Measurements from ENCODE around the gene CEL.

The CEL gene

DNA sequence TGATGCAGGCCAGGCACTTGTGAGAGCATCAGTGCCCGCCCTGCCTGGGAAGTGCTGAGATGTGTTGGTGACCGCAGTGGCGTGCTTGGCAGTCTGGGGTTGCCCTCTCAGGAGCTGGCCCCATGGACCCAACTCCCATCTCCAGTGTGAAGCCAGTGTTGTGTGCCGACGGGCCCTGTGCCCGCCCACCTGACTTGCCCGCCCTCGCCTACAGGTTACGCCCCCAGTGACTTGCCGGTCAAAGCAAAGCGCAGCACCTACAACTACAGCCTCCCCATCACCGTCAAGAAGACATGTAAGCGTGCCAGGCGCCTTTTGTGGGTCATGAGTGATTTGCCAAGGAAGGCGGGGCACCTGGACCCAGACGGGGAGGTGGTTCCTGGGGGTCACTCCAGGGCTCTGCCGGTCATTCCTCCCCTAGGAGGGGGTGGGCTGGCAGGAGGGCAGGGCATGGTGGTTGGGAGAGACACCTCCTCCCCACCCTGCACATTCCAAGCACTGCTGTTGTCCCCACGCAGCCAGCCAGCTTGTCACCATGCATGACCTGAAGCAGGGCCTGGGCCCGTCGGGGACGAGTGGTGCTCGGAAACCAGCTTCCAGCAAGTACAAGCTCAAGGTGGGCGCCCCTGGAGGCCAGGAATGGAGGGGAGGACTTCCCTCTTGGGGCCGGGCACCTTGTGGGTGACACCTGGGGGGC lies 7.4 kb upstream of the CEL start:
- TF ChIP-seq, protein P1, sequence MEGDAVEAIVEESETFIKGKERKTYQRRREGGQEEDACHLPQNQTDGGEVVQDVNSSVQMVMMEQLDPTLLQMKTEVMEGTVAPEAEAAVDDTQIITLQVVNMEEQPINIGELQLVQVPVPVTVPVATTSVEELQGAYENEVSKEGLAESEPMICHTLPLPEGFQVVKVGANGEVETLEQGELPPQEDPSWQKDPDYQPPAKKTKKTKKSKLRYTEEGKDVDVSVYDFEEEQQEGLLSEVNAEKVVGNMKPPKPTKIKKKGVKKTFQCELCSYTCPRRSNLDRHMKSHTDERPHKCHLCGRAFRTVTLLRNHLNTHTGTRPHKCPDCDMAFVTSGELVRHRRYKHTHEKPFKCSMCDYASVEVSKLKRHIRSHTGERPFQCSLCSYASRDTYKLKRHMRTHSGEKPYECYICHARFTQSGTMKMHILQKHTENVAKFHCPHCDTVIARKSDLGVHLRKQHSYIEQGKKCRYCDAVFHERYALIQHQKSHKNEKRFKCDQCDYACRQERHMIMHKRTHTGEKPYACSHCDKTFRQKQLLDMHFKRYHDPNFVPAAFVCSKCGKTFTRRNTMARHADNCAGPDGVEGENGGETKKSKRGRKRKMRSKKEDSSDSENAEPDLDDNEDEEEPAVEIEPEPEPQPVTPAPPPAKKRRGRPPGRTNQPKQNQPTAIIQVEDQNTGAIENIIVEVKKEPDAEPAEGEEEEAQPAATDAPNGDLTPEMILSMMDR (IDR thresholded peaks at IDR 0.05; ENCODE audit: extremely low read depth, missing control alignments), result no peak
- DNase-seq (ENCODE audit: low spot score), result no peak

GRCh38 chr9:133054966-133055365 lies 6.8 kb upstream of the CEL start:
- TF ChIP-seq, protein P1 (IDR thresholded peaks at IDR 0.05; ENCODE audit: extremely low read depth, missing control alignments), result no peak
- DNase-seq (ENCODE audit: low spot score), result no peak

DNA sequence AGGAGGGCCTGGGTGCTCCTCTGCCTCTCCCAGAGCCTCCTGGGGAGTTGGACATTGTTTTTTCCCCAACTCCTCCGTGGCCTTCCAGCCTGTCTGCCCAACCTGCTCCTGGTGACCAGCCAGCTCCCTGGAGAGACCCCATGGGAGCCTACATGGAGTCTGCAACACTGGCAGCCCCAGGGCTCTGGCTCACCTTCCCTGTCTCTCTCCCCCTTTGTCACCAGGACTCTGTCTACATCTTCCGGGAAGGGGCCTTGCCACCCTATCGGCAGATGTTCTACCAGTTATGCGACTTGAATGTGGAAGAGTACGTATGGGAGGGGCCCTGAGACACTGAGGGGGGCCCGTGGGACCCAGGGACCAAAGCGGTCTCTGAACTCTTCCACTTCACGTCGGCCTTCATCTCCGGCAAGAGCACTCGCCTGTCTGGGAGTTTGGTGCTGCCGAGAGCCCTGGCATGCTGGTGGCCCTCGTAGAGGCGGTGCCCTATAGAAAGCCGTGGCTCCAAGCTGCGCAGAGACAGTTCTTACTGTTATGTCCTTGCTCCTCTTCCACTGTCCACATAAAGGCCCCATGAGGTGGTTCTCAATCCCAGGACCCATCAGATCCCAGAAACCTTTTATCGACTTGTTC lies 5.9 kb upstream of the CEL start:
- TF ChIP-seq, protein P1 (IDR thresholded peaks at IDR 0.05; ENCODE audit: extremely low read depth, missing control alignments), result no peak
- no peak for DNase-seq (ENCODE audit: low spot score)

DNA sequence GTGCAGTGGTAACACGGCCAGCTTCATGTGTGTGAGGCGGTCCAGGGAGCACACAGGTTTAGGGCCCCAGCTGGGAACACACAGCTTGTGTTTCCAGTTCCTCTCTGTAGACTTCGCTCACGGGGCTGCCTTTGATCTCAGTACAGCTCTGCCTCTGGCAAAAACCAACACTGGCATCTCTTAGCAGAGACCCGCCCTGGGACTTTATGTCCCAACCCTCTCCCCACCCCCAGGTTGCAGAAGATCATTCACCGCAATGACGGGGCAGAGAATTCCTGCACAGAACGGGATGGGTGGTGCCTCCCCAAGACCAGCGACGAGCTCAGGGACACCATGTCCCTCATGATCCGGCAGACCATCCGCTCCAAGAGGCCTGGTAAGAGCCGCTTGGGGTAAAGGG lies 5.2 kb upstream of the CEL start:
- TF ChIP-seq, protein P1 (IDR thresholded peaks at IDR 0.05; ENCODE audit: extremely low read depth, missing control alignments), result no peak
- DNase-seq (ENCODE audit: low spot score), result no peak

DNA sequence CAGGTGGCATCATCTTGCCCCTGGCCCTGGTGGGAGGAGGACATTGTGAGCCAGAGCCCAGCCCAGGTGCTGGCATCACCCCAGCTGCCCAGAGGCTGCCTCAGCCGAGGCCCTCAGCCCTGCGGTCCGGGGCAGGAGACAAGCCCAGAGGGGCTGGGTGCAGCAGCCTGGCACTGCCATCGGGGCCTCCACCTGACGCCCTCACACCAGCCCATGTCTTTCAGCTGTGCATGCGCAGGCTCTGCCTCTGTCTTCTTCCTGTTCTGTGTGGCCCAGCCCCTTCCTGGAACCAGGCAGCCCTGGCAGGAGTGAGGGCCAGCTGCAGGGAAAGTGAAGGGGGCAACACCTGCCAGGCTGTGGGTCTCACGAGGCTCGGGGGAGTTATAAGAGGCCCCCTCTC lies 4.8 kb upstream of the CEL start:
- no peak for DNase-seq (ENCODE audit: low spot score)
- TF ChIP-seq, protein P1 (IDR thresholded peaks at IDR 0.05; ENCODE audit: extremely low read depth, missing control alignments), result no peak

DNA sequence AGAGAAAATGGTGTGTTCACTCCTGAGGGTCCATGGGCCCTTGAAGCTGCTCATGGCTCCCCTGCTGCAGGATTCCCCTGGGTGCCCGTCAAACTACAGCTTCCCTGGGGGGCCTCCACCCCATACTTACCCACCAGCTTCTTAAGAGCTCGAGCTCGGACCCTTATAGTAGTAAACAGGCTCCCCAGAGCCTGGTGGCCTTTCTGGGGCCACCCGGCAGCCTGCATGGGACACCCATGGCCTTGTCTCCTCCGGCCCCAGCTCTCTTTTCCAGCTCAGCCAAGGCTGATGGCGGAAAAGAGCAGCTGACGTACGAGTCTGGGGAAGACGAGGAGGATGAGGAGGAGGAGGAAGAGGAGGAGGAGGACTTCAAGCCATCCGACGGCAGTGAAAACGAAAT lies 4.2 kb upstream of the CEL start:
- DNase-seq (ENCODE audit: low spot score), result no peak
- TF ChIP-seq, protein P1 (IDR thresholded peaks at IDR 0.05; ENCODE audit: extremely low read depth, missing control alignments), result no peak

DNA sequence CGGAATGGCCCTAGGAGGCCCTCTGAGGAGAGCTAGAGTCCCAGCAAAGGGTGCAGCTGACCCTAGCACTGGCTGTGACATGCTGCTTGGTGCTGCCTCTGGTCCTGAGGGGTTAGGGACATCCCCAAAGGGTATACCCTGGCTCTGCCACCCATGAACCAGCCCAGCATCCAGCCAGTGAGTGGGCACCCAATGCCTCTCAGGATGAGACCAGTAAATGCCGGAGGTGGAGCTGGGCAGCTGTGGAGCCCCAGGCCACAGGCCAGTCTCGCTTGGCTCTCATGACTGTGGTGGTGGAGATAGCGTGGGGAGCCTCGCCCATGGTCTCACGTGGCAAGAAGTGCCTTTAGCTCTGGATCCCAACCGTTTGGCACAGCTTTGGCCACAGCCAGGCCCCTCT lies 3.7 kb upstream of the CEL start:
- TF ChIP-seq, protein P1 (IDR thresholded peaks at IDR 0.05; ENCODE audit: extremely low read depth, missing control alignments), result no peak
- no peak for DNase-seq (ENCODE audit: low spot score)

Data from GM20000 (cell line).